Esophagus muscularis mucosa (tissue), 4 donors: Measurements from ENCODE around the gene ARRDC4.

Experiments used
- CTCF ChIP-seq, 3 experiments: fragments of 200-600 bp in 2 of 3; fragments of 450-650 bp in 1 of 3; sonication (generic) in 2 of 3; IDR thresholded peaks; one replicate each; pipeline ENCODE4 v1.5.1; 2017 to 2019; ENCODE audit warnings: antibody characterized with exemption in 3 of 3, mild to moderate bottlenecking in 2 of 3, moderate library complexity in 1 of 3
- EP300 ChIP-seq: sonication (generic); formaldehyde crosslinking; IDR thresholded peaks from one replicate; pipeline ENCODE4 v1.6.1; 2017; ENCODE audit warnings: antibody characterized with exemption
- POLR2A ChIP-seq: fragments of 450-650 bp; IDR thresholded peaks from one replicate; pipeline ENCODE4 v1.6.1; 2017; ENCODE audit warnings: antibody characterized with exemption, moderate library complexity, mild to moderate bottlenecking, low read depth
- POLR2AphosphoS5 ChIP-seq, 2 donors: sonication (generic); formaldehyde crosslinking; IDR thresholded peaks; one replicate each; pipeline ENCODE4 v1.6.1; 2017; ENCODE audit warnings: antibody characterized with exemption in 2 of 2

DNA sequence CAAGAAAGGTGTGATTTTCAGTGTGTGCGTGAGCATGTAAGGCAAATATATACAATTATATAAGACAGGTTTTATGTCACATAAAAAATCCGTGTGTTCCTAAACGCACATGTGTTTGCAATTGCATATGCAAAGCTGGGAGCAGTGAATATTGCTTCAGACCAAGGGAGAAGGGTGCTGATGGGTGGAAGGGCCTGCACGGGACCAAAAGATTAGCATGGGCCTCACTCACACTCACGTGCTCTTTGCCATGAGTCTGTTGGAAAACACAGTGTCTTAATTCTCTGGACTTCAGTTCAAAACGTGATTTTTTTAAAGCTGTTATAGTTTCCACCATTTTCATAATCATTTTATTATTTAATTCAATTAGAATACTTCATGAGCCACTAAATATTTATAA is 7.2 kb upstream of the ARRDC4 start:
- TF ChIP-seq CTCF (IDR thresholded peaks at IDR 0.05), result no peak
- TF ChIP-seq EP300, result no peak
- no peak for TF ChIP-seq POLR2A
- no peak for TF ChIP-seq POLR2AphosphoS5 (IDR thresholded peaks at IDR 0.05)
